ENCODE results near the gene NOL12. TPM values are rescaled to one million over a fixed set of nuclear protein-coding genes. Genes with fewer than 3 reads are reported as not detected.

NOL12 gene
- total RNA-seq, 1 experiment from 2014 or later: 31.4 TPM

DNA sequence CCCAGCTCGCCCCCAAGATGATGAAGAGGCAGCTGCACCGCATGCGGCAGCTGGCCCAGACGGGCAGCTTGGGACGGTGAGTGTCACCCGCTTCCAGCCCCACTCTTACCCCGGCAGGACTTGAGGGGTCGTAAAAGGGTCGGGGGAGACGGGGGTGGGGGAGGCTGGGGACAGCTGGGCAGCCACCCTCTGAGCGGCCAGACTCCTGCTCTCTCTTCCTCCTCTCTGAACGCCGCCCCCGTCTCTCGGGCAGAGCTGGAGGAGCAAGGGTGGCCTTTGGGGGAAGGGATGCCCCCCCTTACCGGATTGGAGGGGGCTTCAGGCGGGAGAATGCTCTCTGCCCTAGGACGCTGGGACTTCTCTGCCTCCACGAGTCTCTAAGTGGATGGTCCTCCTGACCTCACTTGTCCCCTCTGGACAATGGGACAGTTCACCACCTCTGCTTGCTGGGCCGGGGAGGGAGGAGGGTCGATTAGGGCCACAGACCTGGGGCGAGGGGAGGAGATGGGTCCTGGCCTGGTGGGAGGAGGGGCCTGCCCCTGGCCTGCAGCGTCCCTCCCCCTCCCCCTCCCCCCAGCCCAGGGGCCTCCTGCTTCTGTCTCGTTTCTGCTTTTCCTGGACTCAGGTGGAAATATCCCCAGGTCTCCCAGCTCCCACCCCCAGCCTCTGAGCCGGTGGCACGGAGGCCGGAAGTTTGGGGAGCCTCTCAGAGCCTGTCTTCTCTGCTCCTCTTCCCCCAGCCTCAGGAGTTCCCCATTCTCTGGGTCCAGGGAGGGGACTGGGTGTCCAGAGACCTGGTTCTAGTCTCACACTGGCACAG is 46.2 kb upstream of the NOL12 start (continued):
- TF ChIP-seq ZBTB33 (IDR thresholded peaks at IDR 0.05; ENCODE audit: extremely low read depth, insufficient replicate concordance, low read length): no peak

GRCh38 chr22:37640591-37641560 is 45.3 kb upstream of the NOL12 start:
- ATAC-seq (no peak), DNase-seq (ENCODE audit: low read depth, low spot score) (no peak)
- peaks cover 31 to 62% of the 10 kb centered on the region in 2 experiments; a peak in 3 of 4 replicates for H3K4me1 ChIP-seq (ENCODE audit: control insufficient read depth in 1 of 2, insufficient read depth in 2 of 2, low read length in 2 of 2)
- H3K79me2 ChIP-seq (ENCODE audit: insufficient read depth, low read length): peaks cover 14% of the 10 kb centered on the region
- no peaks in the 10 kb centered on the region for H3K9me2 ChIP-seq (ENCODE audit: insufficient read depth)
- TF ChIP-seq SRF (IDR thresholded peaks at IDR 0.05; ENCODE audit: low read depth) (no peak), EGR1 (IDR thresholded peaks at IDR 0.05; ENCODE audit: low read depth) (no peak), RAD21 (IDR thresholded peaks at IDR 0.05; ENCODE audit: low read depth) (no peak), POLR2AphosphoS5 (IDR thresholded peaks at IDR 0.05; ENCODE audit: low read depth, low read length) (no peak), ELF1 (IDR thresholded peaks at IDR 0.05; ENCODE audit: borderline replicate concordance, low read depth) (no peak), EZH2phosphoT487 (IDR thresholded peaks at IDR 0.05; ENCODE audit: borderline replicate concordance) (no peak), ZFX (IDR thresholded peaks at IDR 0.05) (no peak), TCF7L2 (IDR thresholded peaks at IDR 0.05; ENCODE audit: borderline replicate concordance, extremely low read depth, insufficient read depth, insufficient read length) (no peak), CEBPB (IDR thresholded peaks at IDR 0.05; ENCODE audit: low read depth) (no peak), CBX3 (IDR thresholded peaks at IDR 0.05; ENCODE audit: low read depth) (no peak), FOSL1 (IDR thresholded peaks at IDR 0.05; ENCODE audit: low read depth) (no peak), SP1 (IDR thresholded peaks at IDR 0.05; ENCODE audit: low read depth) (no peak), ZBTB33 (IDR thresholded peaks at IDR 0.05; ENCODE audit: extremely low read depth, insufficient replicate concordance, low read length) (no peak), POLR2A (IDR thresholded peaks at IDR 0.05; ENCODE audit: borderline replicate concordance, extremely low read depth, insufficient read depth, insufficient read length) (no peak)
- TF ChIP-seq, protein P1, sequence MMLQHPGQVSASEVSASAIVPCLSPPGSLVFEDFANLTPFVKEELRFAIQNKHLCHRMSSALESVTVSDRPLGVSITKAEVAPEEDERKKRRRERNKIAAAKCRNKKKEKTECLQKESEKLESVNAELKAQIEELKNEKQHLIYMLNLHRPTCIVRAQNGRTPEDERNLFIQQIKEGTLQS (IDR thresholded peaks at IDR 0.05): no peak
- peak overlapping the region; percentile 85 to 89 for H3K4me3 ChIP-seq (replicated peaks in 1 of 2; ENCODE audit: low read depth in 1 of 2, low read length in 2 of 2)
- no TSS peak for BruUV-seq (replicated peaks)
- ChIA-PET POLR2A (interaction anchor here (3.6 kb wide), 1 partner anchor 35 kb away, joined by 21 read pairs; the partner anchor contains the start of gene LGALS1), RAD21 (ENCODE audit: low non-redundant PET in 1 of 2, low total read pairs in 2 of 2, uncharacterized antibody in 2 of 2, unreplicated experiment in 2 of 2) (no interaction called here), CTCF (interaction anchor here (0.9 to 1.2 kb wide), 2 partner anchors 17 kb away, joined by 3 to 5 read pairs; partner anchors contain the start of gene PDXP)
- H3K9ac ChIP-seq (ENCODE audit: low read length): peak overlapping the region; percentile 85
- intact Hi-C loops (cut with micrococcal nuclease): no loop called here
- H4K20me1 ChIP-seq (ENCODE audit: insufficient read depth): no peaks in the 10 kb centered on the region
- H3K4me2 ChIP-seq (ENCODE audit: low read length): peak overlapping the region; percentile 96
- H3K27me3 ChIP-seq (ENCODE audit: insufficient read depth, low read length): no peaks in the 10 kb centered on the region
- peak overlapping the region; percentile 61 for H3K27ac ChIP-seq (ENCODE audit: low read depth, low read length)
- peaks cover 4 to 21% of the 10 kb centered on the region in 2 experiments; a peak in 1 of 4 replicates for H3K36me3 ChIP-seq (ENCODE audit: control insufficient read depth in 1 of 2, insufficient read depth in 2 of 2, low read length in 2 of 2)
- H2AFZ ChIP-seq (ENCODE audit: low read depth, low read length, poor library complexity, severe bottlenecking): no peak overlapping the region
- no peaks in the 10 kb centered on the region for H3K9me3 ChIP-seq (ENCODE audit: control insufficient read depth in 1 of 2, insufficient read depth in 1 of 2, low read depth in 1 of 2, low read length in 2 of 2)

Data from HCT116 (cell line).